BE2C (cell line): Measurements from ENCODE around the gene MALRD1.

ENCODE experiments used
- DNase-seq: peaks from one replicate; pipeline ENCODE4 v3.0.0-alpha.2; 2020
- H3K27me3 ChIP-seq: fragments of 250-450 bp; sonication (Bioruptor Pico); 2 replicates; pipeline ENCODE4 v1.5.1; 2020; ENCODE audit warnings: mild to moderate bottlenecking
- H3K36me3 ChIP-seq: fragments of 250-450 bp; sonication (Bioruptor Pico); 2 replicates; pipeline ENCODE4 v1.5.1; 2020; ENCODE audit warnings: mild to moderate bottlenecking
- H3K4me1 ChIP-seq: fragments of 250-450 bp; sonication (Bioruptor Pico); 2 replicates; pipeline ENCODE4 v1.5.1; 2020
- H3K4me3 ChIP-seq: 2 replicates; pipeline ENCODE4 v1.5.1; 2011; ENCODE audit warnings: low read depth, low read length
- H3K9me3 ChIP-seq: fragments of 250-450 bp; sonication (Bioruptor Pico); 2 replicates; pipeline ENCODE4 v1.5.1; 2020
- TF ChIP-seq, protein P1 (sequence below): IDR thresholded peaks from 2 replicates; pipeline ENCODE4 v1.5.1; 2012; ENCODE audit warnings: mild to moderate bottlenecking, low read depth, low read length

Gene MALRD1

DNA sequence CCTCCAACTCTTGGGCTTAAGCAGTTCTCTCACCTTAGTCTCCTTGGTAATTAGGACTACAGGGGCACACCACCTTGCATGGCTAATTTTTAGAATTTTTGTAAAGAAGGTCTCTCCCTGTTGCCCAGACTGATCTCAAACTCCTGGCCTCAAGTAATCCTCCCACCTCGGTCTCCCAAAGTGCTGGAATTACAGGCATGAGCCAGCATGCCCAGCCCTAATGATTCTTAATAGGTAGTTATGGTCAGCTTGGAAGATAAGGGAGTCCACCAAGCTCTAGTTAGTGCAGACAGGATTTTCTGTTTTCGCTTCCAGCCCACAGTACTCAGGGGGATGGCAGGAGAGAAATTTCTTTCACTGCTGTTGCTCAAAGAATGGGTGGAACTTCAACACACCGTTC is 639.7 kb downstream of the MALRD1 start:
- no peaks in the 10 kb centered on the region for H3K27me3 ChIP-seq
- H3K4me3 ChIP-seq: no peak overlapping the region
- H3K4me1 ChIP-seq: no peaks in the 10 kb centered on the region
- H3K9me3 ChIP-seq: no peaks in the 10 kb centered on the region
- TF ChIP-seq, protein P1, sequence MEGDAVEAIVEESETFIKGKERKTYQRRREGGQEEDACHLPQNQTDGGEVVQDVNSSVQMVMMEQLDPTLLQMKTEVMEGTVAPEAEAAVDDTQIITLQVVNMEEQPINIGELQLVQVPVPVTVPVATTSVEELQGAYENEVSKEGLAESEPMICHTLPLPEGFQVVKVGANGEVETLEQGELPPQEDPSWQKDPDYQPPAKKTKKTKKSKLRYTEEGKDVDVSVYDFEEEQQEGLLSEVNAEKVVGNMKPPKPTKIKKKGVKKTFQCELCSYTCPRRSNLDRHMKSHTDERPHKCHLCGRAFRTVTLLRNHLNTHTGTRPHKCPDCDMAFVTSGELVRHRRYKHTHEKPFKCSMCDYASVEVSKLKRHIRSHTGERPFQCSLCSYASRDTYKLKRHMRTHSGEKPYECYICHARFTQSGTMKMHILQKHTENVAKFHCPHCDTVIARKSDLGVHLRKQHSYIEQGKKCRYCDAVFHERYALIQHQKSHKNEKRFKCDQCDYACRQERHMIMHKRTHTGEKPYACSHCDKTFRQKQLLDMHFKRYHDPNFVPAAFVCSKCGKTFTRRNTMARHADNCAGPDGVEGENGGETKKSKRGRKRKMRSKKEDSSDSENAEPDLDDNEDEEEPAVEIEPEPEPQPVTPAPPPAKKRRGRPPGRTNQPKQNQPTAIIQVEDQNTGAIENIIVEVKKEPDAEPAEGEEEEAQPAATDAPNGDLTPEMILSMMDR: no peak
- no peaks in the 10 kb centered on the region for H3K36me3 ChIP-seq
- no peak for DNase-seq

DNA sequence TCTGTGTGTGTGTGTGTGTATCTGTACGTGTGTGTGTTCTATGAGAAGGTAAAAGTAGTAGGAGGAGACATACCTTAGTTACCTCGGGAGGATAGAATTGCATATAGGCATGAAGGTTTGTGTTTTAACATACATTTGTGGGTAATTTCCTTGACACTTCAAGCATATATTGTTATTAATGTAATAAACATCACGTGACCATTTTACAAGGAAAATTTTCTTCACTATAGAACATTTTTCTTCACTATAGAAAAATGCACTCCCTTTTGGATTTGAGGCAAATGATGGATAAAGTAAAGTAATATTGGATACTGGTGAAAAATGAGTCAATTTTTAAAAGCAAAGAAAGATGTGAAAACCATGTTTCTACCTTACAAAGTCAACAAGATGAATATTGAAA is 640.6 kb downstream of the MALRD1 start:
- Histone ChIP-seq H3K9me3 (no peaks in the 10 kb centered on the region), H3K4me3 (no peak overlapping the region), H3K27me3 (no peaks in the 10 kb centered on the region), H3K4me1 (no peaks in the 10 kb centered on the region), H3K36me3 (no peaks in the 10 kb centered on the region)
- DNase-seq: no peak
- TF ChIP-seq, protein P1: no peak

DNA sequence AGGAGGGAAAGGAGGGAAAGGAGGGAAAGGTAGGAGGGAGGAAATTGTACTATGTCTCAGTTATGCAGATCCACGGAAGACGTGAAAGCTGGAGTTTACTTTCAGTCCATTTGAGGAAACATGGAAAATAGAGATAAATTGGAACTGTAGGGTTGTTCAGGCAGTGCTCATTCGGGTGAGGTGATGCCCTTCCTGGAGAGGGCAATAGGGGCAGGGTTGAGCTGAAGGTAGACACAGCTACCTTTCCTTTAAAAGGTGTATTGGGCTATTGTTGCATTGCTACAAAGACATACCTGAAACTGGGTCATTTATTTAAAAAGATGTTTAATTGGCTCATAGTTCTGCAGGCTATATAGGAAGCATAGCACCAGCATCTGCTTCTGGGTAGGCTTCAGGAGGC is 650.7 kb downstream of the MALRD1 start:
- H3K4me1 ChIP-seq: no peaks in the 10 kb centered on the region
- no peaks in the 10 kb centered on the region for H3K27me3 ChIP-seq
- H3K36me3 ChIP-seq: no peaks in the 10 kb centered on the region
- H3K9me3 ChIP-seq: no peaks in the 10 kb centered on the region
- TF ChIP-seq, protein P1: no peak
- H3K4me3 ChIP-seq: no peak overlapping the region
- DNase-seq: no peak

DNA sequence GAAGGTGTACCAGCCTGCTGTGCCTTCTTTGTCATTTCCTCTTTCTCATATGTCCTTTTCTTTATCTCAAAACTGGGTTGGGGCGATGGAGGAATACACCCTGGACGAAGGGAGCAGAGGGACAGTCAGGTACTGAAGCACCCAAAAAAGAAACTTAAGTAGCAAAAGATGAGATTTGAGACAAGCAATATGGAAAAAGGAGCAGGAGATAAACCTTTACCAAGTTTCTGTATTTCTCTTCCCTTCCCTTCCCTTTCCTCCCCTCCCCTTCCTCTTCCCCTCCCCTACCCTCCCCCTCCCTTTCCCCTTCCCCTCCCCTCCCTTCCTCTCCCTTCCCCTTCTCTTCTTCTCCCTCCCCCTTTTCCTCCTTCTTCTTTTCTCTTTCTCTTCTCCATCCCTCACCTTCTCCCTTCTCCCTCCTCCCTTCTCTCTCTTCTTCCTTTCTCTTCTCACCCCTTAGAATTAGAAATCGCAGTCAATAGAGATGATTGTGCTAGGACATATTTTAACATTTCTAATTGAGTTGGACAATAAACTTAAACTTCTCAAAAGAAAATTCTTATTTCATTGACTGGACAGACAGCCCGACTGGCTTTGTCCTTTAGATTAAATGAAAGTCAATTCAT is 652.9 kb downstream of the MALRD1 start:
- Histone ChIP-seq H3K4me3 (no peak overlapping the region), H3K27me3 (no peaks in the 10 kb centered on the region), H3K9me3 (no peaks in the 10 kb centered on the region), H3K4me1 (no peaks in the 10 kb centered on the region), H3K36me3 (no peaks in the 10 kb centered on the region)
- TF ChIP-seq, protein P1: no peak
- no peak for DNase-seq

DNA sequence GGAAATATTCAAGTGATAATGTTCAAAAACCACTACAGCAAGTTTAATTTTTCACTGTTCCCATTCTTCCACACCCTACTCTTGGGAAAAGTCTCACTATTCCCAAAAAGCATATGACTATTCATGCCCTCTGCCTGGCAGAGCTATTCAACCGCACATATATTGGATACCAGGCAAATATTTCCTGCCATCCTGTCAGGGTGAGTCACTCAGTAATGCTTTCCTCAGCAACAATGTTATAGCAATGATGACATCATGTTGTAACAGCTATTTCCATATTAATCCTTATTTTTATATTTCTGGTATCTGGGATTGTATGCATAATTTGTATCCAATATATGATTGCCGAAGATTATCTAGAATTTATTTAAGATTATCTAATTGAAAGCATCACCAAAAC is 653.6 kb downstream of the MALRD1 start:
- DNase-seq: no peak
- TF ChIP-seq, protein P1: no peak
- Histone ChIP-seq H3K36me3 (no peaks in the 10 kb centered on the region), H3K4me3 (no peak overlapping the region), H3K4me1 (no peaks in the 10 kb centered on the region), H3K27me3 (no peaks in the 10 kb centered on the region), H3K9me3 (no peaks in the 10 kb centered on the region)

GRCh38 chr10:19704544-19704943 is 655.9 kb downstream of the MALRD1 start:
- DNase-seq: no peak
- Histone ChIP-seq H3K27me3 (no peaks in the 10 kb centered on the region), H3K9me3 (no peaks in the 10 kb centered on the region), H3K4me3 (no peak overlapping the region), H3K36me3 (no peaks in the 10 kb centered on the region), H3K4me1 (no peaks in the 10 kb centered on the region)
- TF ChIP-seq, protein P1: no peak
